Daoy (cell line): ENCODE data around the gene POU2F1. TPM values are rescaled to one million over a fixed set of nuclear protein-coding genes. Genes with fewer than 3 reads are reported as not detected.
"Not testable (repeated sequence)": the region's sequence is repeated elsewhere in the genome, so short reads cannot be mapped to it uniquely, and the experiment has no call there.

Experiments
- DNase-seq: peaks from one replicate; pipeline ENCODE4 v3.0.0-alpha.2; 2015; ENCODE audit warnings: low read depth
- total RNA-seq: library from RNA; depleted of rRNA; stranded (reverse); fragments of >200 nt; shearing (Covaris generic); gene quantifications from 2 replicates; pipeline ENCODE4 v1.2.3, GENCODE V29; 2014

The POU2F1 gene
- total RNA-seq, 1 experiment from 2014 or later, result 5.6 TPM

DNA sequence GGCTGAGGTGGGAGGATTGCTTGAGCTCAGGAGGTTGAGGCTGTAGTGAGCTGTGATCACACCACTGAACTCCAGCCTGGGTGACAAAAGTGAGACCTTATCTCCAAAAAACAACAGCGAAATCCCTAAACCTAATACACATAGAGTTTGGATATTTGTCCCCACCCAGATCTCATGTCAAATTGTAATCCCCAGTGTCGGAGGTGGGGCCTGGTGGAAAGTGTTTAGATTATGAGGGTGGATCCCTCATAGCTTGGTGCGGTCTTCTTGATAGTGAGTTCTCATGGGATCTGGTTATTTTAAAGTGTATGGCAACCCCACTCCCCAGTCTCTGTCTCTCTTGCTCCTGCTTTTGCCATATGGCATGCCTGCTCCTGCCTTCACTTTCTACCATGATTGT lies 94.0 kb downstream of the POU2F1 start:
- no peak for DNase-seq

DNA sequence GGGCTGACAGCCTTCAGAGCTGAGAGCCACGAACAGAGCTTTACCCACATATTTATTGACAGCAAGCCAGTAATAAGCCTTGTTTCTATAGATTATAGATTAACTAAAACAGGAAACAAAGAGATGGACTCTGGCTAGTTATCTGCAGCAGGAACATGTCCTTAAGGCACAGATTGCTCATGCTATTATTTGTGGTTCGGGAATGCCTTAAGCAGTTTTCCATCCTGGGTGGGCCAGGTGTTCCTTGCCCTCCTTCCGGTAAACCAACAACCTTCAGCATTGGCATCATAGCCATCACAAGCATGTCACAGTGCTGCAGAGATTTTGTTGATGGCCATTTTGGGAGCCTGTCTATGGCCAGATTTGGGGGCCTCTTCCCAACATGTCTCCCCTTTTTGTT lies 96.8 kb downstream of the POU2F1 start:
- no peak for DNase-seq

DNA sequence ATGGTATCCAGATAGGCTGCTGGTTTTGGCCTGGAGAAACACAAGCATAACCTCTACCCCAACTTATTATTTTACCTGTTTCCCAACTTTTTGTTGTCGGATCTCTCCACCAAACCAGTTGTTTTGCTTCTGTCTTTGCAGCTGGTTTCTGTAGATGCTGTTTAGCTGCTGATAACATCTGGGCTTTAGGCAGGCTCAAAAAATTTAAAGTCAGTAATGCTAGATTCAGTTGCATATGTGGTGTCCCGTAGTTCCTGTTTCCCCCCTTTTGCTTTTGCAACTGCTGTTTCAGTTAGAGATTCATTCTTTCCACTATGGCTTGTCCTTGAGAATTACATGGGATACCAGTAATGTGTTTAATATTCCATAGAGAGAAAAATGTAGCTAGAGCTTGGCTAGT lies 98.5 kb downstream of the POU2F1 start:
- DNase-seq, result not testable (repeated sequence)

DNA sequence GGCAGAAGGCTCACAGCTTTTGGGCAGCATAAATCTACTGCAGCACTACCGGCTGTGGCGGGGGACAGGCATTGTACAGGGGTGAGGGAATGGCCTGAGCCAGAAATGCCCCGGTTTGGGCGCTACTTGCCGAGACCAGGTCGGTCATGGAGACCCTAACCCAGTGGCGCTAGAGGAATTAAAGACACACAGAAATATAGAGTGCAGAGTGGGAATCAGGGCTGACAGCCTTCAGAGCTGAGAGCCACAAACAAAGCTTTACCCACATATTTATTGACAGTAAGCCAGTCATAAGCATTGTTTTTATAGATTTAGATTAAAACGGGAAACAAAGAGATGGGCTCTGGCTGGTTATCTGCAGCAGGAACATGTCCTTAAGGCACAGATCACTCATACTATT lies 101.8 kb downstream of the POU2F1 start:
- no peak for DNase-seq

DNA sequence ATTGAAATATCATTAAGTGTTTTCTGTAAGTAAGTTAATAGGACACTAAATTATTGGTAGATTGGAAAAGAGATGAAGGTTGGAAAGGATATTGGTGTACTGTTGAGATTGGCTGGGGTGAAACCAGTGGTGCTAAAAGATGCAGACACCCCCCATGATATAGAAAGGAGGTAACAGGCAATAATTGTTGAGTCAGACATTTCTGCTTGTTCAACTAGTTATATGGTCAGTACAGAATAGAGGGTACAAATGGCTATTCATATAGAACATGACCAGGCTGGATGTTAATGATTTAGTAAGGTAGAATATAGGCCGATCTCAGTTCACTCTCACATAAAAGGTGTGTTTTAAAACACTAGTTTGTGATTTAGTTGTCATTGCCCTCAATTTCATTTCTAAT lies 104.5 kb downstream of the POU2F1 start:
- no peak for DNase-seq

DNA sequence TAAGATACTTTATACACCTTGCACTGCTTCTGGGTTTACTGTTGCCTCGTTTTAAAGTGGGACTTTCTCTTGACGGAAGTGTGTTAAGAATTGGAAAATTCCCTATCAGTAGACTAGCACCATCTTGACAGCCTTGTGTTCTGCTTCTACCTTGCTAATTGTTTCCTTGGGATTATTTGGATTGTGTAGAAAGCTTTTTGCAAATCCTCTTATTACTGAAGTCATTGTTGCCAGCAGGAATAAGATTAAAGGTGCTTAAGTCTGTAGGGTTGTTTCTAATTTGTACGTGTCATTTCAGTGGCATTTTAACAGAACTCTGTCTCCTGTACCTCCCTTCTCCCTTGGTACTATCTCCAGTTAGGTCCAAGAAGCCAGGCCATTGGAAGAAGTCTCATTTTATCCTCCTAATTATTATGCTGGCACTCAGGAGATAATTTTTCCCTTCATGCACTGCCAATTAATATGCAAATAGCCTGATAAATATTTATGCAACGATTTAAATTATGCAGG lies 107.7 kb downstream of the POU2F1 start:
- DNase-seq, result no peak

DNA sequence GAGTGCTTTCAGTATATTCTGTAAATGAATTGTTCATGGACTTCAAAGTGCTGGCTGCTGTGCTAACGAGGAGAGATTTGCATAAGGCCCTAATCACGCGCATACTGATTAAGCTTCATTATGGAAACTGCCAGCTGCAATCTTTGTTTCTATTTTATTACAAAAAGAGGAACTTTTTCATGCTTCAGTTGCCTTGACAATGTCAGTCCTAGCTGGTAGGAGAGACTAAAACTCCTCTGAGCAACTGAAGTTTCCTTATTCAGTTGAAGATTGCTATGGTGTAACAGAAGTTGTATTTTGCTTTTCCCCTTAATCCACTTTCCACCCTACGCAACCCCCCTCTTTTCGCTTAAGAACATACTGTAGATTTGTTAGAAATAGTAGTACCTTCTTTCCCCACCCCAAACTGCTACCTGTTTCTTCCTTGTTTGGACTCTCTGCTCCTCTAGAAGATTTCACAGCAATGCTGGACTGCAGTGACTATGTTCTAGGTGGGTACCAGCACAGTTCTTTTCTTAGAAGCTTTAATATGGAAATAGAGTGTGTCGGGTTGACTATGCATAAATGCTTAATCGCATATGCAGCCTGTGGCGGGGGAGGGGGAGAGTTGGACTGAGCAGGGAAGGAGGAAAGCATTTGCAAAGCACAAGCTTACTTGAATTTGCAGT lies 108.3 kb downstream of the POU2F1 start:
- DNase-seq, result no peak

DNA sequence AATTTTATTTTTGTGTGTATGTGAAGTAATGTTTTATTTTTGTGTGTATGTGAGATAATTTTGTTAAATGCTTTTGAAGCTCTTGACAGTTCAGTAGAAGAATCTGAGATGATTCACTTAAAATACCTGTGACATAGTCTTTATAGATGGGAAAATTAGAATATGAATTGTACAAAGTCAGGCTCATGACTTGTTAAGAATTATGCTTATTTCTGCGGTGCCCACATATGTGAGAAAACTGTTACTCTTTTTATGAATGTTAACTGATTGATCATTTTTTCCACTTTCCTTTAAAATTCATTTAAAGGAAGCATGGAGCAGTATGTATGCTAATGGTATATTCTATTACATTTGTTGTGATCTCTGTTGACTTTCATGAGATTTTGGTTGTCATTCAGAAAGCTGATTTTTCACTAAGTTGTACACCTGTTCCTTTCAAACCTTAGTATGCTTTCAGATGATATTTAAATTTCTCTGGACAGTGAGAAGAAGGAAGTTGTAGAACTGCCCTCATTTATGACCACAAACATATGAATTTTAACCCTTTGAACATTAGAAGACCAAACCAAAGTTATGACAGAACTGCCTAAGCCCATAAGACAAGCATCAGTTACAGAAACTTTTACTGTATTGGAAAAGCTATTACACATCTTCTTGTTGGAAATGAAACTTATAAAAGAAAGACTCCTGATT lies 110.1 kb downstream of the POU2F1 start:
- no peak for DNase-seq

DNA sequence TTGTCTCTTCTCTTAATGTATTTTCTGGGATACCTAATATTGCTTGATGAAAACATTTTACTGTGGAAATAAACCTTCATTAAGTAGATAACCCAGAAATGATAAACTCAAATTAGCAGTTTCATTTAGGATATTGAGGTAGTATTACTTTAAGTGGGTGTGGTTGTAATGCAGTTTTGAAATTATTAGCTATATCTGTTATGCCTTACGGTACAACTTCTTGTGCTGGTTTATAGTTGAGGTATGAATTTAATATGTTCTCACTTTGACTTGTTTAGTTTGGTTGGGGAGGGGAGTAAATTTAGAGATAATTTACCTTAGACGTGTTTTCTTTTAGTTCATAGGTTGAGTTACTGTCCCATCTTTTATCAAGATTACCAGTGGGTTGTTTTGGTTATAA lies 111.0 kb downstream of the POU2F1 start:
- no peak for DNase-seq

DNA sequence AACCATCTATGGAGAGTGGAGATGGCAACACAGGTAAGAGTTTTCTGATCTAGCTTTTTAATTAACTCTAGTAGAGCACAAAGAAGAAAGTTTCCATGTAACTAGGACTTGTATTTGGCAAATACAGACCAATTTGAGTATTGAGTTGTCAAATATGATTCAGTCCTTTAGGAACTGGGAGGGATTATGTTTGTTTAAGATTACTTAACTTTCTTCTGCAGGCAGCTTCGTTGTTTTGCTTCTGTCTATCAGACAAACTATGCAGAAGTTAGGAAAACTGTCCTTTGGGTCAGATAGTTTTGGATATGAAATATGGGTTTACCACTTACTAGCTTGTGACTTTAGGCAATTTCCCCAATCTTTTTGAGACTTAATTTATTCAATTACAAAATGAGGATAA lies 111.8 kb downstream of the POU2F1 start:
- no peak for DNase-seq

DNA sequence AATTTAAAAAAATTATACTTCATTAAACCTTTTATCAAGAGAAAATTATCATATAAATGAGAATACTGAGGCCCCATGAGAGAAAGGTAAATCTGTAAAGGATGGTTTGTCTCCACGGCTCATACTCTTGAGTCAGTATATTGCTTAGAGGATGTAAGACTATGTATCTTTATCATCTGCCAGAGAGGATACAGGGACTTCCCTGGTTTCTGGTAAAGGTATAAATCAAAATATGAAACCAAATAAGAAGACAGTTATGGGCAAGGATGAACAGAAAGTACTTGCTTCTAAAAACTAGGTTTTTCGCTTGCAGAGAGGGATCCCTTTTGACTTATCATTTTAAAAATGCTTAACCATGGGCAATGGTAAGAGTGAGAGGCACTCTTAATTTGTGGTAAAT lies 112.4 kb downstream of the POU2F1 start:
- DNase-seq, result no peak

DNA sequence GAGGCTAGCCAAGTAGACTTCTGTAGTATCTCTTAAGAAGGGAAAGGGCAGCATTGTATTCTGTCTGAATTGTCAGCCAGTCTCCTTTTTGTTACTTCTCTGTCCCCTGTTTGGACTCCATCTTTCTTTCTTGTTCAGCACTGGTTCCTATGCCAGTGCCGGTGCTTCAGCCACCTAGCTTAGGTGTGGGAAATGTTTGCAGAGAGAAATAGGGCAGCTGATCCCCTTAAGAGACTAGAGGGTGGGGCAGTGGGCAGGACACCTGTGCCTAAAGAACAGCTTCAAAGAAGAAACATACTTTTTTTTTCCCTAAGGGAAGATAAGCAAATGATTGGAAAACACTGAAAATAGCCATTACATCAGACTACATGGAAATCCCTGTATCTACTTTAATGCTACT lies 113.0 kb downstream of the POU2F1 start:
- no peak for DNase-seq

DNA sequence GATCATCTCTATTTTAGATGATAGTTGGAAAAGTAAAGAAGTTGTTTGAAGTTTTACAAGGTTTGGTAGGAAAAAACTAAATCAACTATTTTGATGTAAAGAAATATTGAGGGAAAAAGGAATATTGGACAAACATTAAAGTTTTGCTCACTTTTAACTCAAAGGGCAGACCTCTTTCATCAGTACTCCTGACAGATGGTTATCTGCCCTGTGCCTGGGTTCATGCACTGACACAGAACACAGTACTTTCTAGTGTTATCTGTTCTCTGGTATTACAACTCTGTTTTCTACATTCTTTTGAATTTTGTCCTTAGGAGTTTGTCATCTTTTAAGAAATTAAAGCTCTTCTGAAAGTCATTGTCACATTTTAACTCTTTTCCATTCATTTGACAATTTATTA lies 118.7 kb downstream of the POU2F1 start:
- no peak for DNase-seq

DNA sequence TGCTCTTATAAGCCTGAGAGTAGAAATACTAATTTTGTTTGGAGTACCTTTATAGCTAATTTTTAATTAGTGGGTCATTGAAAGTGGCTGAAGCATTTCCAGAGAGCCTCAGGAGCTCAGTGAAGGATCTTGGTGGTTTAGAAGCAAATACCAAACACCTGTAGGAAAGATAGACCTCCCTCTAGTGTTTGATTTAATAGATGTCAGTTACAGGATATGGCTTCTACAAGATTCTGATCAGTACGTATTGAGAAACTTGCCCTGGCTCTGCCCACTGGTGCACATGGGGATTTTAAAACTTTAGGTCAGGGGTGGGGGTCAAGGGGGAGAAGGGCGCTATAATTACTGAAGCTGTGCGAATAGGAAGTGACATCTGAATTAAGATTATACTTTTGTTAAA lies 122.2 kb downstream of the POU2F1 start:
- no peak for DNase-seq

DNA sequence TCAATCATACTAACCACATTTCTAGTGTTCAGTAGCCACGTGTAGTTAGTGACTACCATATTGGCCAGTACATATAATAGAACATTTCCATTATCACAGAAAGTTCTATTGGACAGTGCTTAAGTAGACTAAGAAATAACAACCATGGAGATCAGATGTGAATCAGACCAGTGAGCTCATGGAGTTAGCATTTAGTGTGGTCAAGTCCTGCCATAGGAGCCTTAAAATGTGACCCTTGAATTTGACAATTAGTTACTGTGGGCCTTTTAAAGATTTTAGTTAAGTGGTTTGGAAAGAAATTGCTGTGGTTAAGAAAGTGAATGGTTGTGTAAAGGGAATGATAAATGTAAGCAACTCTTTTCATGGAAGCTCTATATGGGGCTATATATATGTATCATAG lies 123.4 kb downstream of the POU2F1 start:
- peak; percentile 38 for DNase-seq

DNA sequence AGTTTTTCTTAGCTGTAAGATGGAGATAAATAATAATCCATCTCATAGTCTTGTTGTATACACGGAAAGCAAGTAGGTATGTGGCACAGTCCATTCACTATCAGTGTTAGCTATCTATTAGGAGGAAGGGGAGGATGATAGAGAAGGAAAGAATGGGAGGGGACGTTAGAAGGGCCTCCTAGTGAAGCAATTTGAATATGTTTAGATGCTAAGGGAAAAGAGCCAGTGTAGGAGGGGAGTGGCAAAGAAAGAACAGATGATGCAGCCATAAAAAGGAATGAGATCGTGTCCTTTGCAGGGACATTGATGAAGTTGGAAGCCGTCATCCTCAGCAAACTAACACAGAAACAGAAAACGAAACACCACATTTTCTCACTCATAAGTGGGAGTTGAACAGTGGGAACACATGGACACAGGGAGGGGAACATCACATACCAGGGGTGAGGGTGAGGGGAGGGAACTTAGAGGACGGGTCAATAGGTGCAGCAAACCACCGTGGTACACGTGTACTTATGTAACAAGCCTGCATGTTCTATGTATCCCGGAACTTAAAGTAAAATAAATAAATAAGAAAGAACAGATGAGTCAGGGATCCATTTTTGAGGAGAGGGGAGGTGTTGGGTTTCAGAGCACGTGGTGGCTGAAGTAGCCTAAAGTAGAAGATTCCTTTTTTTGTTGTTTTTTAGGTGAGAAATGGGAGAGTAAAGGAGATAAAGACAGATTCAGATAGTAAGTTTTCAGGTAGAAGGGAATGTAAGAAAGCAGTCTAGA lies 124.1 kb downstream of the POU2F1 start:
- peak; percentile 11 for DNase-seq

DNA sequence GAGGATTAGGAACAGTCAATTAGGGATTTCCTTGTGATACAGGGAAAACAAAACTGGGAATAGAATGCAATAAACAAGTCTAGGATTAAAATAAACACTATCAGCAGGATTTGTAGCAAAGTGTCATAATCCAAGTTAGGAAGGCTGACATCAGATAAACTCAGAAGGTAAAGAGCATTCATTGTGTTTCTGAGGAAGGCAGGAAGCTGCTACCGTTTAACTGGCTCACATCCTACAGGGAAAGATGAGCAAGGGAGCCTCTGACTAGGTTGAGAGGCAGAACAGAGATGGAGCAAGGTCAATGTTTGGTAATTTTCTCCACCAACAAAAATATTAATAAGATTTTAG lies 124.7 kb downstream of the POU2F1 start:
- no peak for DNase-seq

DNA sequence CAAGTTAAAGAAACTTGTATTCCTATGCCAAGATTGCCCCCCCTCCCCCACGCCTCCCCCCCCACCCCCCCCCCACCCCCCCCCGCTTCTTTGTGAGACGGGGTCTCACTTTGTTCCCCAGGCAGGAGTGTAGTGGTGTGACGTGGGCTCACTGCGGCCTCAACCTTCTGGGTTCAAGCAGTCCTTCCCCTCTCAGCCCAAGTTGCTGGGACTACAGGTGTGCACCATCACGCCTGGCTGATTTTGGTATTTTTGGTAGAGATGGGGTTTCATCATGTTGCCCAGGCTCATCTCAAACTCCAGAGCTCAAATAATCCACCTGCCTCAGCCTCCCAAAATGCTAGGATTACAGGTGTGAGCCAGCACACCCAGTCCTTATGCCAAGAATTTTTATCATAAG lies 136.6 kb downstream of the POU2F1 start:
- no peak for DNase-seq

DNA sequence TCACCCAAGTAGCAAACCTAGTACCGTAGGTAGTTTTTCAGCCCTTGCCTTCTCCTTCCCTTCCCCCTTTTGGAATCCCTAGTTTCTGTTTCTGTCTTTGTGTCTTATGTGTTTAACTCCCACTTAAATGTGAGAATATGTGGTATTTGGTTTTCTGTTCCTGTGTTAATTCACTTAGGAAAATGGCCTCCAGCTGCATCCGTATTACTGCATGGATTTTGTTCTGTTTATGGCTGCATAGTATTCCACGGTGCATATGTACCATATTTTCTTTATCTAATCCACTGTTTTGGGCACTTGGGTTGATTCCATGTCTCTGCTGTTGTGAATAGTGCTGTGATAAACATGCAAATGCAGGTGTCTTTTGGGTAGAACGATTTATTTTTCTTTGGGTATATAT lies 138.6 kb downstream of the POU2F1 start:
- no peak for DNase-seq

DNA sequence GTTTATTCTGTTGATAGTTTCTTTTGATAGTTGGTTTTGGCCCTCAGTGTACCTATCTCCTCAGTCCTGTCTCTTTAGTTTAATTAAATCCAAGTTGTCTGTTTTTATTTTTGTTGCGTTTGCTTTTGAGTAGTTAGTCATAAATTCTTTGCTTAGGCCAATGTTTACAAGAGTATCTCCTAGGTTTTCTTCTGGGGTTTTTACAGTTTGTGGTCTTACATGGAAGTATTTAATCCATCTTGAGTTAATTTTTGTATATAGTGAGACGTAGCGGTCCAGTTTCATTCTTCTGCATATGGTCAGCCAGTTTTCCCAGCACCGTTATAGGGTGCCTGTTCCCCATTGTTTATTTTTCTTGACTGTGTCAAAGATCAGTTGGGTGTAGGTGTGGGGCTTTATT lies 139.4 kb downstream of the POU2F1 start:
- DNase-seq, result no peak

DNA sequence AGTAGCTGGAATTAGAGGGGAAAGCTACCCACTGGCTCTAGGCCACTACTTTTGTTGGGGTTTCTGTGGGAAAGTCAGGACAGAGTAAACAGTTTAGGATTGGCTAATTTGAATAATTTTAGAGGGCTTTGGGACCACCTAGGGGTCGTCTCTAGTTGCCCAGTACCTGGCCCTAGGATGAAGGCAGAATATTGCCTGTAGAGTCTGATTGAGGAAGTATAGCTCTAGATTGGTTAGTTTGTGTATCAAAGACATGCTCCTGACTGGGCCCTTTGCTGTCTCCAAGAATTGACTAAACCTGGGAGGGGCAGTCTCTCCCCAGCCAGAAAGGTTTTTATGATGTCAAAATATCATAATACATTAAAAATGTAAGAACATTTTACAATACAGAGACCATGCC lies 142.0 kb downstream of the POU2F1 start:
- DNase-seq, result no peak

DNA sequence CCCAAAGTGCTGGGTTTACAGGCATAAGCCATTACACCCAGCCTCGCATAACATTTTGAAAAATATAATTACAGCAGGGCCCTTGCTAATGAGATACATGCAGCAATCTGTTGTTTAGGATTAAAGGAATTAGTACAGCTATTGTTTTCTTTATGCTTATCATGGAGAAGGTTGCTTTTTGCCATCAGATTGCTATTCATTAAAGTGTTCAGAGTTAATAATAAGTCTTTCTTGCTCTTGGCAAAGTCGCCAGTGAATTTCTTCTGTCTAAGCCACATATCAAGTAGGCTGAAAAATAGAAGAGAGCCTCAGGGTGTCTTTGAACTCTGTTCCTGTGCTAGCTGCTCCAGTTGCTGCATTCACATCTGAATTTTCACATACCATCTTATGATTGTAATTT lies 144.1 kb downstream of the POU2F1 start:
- DNase-seq, result no peak

DNA sequence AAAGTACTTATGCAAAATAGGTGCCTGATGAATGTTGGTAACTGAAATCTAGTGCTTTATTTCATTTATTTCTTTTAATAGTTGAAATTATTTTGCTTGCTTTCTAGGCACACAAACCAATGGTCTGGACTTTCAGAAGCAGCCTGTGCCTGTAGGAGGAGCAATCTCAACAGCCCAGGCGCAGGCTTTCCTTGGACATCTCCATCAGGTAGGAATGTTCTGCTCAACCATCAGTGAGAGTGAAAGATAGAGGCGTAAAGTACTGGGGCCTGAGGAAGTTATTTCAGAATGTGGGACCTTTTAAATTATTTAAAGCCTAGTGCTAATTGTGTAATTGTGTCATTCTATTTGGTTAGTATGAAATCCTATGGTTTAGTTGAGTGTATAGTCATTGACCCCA lies 144.7 kb downstream of the POU2F1 start:
- no peak for DNase-seq
